Measurements from ENCODE around the gene C12orf76.
A peak's percentile ranks its signal among the peaks of the same experiment; 100 is the strongest.
"Not testable (repeated sequence)": the region's sequence is repeated elsewhere in the genome, so short reads cannot be mapped to it uniquely, and the experiment has no call there.

Gene C12orf76

GRCh38 chr12:110062241-110062640 lies 13.9 kb upstream of the C12orf76 start:
- no peak for DNase-seq

DNA sequence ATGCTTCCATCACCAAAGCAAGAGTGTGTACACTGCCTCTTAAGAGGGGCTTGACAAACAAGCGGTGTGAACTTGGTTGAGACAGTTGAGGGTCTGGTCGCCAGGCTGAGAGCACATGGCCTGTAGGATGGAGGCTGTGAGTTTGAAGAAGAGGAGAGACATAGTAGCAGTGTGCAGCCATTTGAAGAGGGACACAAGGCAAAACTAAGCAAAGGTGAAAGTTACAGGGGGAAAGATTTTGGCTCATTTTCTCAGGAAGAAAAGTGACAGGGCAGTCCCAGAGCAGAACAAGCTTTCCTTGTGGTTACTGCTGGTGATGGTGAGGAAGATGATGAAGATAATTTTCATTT lies 11.3 kb upstream of the C12orf76 start:
- no peak for DNase-seq

GRCh38 chr12:110058875-110059615 lies 10.7 kb upstream of the C12orf76 start:
- DNase-seq, result no peak

DNA sequence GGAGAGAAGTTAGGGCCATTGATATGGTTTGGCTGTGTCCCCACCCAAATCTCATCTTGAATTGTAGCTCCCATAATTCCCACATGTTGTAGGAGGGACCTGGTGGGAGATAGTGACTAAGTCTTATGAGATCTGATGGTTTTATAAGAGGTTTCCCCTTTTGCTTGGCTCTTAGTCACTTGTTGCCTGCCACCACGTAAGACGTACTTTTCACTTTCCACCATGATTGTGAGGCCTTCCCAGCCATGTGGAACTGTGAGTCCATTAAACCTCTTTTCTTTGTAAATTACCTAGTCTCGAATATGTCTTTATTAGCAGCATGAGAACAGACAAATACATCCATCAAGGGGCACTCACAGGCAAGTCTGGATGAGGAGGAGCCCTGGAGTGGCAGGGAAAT lies 8.3 kb upstream of the C12orf76 start:
- DNase-seq, result not testable (repeated sequence)

- DNase-seq, result not testable (repeated sequence)
Measured at GRCh38 chr12:110055375-110056352, 7.3 kb upstream of the C12orf76 start.

DNA sequence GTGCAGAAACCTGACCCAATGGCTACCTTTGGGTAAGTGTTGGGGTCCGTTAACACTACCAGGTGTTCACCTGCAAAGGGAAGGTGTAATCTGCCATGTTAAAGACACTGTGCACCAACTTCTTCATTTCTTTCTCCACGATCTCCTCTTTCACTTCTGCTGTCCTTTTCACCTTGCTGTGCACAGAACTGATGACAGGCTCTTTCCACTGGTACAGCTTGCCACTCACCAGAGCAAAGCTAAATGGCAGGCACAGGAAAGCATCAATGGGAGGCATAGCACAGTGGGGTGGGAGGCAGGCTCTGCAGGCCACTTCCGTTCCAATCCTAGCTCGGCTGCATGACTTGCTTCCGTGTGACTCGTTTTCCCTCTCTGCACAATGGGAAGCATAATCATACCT lies 2.6 kb upstream of the C12orf76 start:
- no peak for DNase-seq

- not testable (repeated sequence) for DNase-seq
Measured at GRCh38 chr12:110049666-110050065, 1.3 kb upstream of the C12orf76 start.

- DNase-seq, result not testable (repeated sequence)
Measured at GRCh38 chr12:110049034-110049433, 712 bp upstream of the C12orf76 start.

GRCh38 chr12:110047297-110047940 lies 903 bp downstream of the C12orf76 start:
- DNase-seq, result no peak

GRCh38 chr12:110046451-110047187 lies 1.7 kb downstream of the C12orf76 start:
- no peak for DNase-seq

DNA sequence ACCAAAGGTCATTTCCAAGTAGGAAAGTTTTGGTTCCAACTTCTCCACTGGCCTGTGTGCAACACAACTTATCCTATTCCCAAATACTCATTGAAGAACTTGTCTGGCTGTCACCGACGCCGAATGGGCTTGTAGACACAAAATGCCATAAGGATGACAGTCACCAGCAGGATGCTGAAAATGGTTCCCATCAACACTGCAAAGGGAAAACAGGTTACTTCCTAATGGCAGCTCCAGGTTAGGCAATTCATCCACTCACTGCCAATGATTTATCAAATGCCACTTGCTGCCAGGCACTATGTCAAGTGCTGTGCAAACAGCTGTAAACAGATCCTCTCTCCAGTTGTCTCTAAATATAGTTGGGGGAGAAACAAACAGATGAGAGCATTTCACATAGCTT lies 6.1 kb downstream of the C12orf76 start:
- DNase-seq, result no peak

DNA sequence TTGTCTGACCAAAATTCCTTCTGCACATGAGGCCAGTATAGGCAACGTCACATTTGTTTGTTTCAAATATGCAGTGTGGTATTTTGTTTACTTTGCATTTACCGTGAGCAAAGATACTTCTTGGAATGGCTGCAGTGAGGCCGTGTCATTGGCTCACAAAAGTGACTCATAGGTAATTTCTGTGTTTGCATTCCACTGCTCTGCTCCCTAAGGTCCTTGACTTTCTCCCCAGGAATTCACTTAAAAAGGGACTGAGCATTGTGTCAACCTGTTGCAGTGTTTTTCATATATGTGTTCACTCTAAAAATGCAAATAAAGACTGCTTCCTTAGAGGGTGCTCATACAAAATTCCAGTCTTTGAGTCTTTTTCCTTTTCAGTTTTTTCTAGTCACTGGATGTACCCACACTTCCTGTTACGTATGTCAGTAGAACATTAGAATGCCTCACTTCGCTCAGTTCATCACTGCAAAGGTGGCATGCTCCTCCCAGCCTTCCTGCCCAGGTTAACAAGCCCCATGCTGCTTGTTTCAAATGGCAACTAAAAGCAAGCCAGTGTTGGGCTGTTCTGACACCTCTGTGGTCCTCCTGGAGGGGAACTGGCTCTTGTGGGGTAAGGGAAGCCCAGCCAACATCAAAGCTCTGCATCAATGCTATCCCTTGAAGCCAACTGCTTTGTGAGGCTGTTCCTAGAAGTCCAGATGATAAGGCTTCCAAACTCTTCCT lies 9.1 kb downstream of the C12orf76 start:
- peak; percentile 17 for DNase-seq

DNA sequence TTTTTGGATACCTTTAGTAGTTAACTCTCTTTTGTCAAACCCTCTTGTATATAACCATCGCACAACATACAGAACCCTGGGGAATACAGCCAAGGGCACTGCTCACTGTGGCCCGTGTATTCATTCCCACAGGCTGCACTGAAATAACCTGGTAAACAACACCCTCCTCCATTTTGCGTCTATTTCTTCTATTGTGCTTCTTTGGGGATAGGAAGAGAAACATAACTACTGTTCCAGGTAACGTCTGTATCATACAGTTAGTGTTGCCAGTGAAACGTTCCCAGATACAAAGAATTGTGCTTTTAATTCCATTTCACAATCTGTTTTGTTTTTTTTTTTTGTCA lies 9.6 kb downstream of the C12orf76 start:
- DNase-seq, result no peak

GRCh38 chr12:110037315-110037714 lies 11.0 kb downstream of the C12orf76 start:
- DNase-seq, result no peak

DNA sequence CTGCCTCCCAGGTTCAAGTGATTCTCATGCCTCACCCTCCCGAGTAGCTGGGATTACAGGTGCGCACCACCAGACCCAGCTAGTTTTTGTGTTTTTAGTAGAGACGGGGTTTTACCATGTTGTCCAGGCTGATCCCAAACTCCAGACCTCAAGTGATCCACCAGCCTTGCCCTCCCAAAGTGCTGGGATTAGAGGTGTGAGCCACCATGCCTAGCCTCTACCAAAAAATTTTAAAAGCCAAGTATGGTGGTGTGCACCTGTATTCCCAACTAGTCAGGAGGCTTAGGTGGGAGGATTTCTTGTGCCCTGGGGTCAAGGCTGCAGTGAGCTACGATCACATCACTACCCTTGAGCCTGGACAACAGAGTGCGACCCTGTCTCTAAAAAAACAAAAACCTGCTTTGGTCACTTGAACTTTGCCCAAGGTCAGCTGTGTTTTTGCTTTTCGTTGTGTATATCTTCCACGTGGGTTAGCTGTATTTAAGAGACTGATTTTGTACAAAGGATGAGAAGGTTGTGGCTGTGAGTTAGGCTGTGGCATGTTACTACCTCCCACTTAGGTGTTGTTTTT lies 12.7 kb downstream of the C12orf76 start:
- no peak for DNase-seq

DNA sequence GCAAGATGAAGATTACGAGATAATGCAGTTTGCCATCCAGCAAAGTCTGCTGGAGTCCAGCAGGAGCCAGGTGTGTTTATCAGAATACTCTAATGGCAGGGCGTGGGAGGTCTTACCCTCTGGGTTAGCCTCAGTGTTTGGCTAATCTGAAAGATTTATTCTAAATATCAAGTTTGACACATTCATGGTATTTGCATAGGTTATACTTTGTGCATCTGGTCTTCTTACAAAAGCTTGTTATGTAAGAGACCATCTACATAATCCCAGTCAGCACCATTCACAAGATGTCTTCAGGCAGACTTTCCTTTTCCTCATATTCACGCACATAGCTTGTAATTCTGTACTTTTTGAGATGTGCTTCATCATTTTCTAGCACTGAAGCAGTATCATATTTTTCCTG lies 14.4 kb downstream of the C12orf76 start:
- no peak for DNase-seq

DNA sequence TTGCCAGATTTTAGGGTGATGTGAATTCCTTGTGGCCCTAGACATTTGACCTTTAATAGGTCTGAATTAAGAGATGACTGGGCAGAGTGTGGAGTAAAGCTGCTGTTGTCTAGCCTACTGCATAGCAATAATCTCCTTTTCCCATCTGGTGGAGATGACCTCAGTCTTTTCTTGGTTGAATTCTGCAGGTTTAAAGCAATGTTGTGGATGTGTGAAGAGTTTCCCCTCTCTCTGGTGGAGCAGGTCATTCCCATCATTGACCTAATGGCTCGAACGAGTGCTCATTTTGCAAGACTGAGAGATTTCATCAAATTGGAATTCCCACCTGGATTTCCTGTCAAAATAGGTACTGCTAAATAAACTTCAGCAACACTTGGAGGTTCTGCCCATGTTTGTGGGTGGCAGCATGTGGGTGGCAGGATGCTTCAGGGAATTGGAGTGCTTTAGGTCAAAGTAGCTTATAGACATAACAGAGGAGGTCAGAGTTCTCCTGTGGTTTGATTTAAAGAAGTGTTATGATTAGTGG lies 19.0 kb downstream of the C12orf76 start:
- no peak for DNase-seq

- no peak for DNase-seq
Measured at GRCh38 chr12:110028323-110028722, 20.0 kb downstream of the C12orf76 start.

GRCh38 chr12:110024051-110024450 lies 24.3 kb downstream of the C12orf76 start:
- no peak for DNase-seq

DNA sequence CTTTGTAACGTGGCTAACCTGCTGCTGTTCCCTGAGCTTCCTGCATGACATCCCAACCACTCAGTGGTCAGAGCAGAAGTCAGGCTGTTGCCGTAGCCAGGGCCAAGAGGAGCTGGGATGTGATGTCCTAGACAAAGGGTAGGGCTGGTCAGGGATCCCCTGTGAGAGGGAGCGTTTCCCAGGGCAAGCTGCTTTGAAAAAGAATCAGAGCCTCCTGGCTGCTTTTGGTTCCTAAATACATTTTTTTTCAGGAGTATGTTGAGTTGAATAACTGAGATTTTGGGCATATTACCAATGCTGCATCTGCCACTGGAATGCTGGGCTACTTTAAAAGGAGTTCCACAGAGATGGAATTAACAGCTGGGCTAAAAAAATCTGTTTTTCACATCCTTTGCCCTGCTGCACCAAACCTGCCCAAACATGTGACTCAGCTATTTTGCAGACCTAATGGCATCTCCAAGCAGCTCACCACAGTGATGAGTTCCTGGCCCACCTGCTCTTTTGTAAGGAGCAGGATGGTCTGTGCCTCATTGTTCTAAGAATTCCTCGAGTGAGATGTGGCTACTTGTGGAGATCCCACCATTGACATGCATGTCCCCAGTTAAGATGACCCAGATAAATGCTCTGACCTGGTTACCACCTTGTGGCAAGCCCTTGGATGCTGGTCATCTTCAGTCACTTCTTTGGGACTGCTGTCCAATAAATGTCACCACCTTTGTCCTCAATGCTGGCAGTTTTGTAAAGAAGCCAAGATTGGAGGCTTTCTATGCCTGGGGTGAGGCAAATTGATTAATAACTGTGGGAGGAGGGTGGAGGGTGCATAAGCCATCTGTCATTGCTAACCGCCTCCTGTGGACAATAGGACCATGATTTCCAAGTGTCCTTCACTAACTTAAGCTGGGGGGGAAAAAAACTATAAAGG lies 25.0 kb downstream of the C12orf76 start:
- DNase-seq, result no peak

All from activated naive CD4-positive, alpha-beta T cell treated with anti-CD3 and anti-CD28 coated beads, Interleukin-2, amount 50 U/mL, for 16 hours (primary cell).